ENCODE data around the gene INF2.

The INF2 gene

DNA sequence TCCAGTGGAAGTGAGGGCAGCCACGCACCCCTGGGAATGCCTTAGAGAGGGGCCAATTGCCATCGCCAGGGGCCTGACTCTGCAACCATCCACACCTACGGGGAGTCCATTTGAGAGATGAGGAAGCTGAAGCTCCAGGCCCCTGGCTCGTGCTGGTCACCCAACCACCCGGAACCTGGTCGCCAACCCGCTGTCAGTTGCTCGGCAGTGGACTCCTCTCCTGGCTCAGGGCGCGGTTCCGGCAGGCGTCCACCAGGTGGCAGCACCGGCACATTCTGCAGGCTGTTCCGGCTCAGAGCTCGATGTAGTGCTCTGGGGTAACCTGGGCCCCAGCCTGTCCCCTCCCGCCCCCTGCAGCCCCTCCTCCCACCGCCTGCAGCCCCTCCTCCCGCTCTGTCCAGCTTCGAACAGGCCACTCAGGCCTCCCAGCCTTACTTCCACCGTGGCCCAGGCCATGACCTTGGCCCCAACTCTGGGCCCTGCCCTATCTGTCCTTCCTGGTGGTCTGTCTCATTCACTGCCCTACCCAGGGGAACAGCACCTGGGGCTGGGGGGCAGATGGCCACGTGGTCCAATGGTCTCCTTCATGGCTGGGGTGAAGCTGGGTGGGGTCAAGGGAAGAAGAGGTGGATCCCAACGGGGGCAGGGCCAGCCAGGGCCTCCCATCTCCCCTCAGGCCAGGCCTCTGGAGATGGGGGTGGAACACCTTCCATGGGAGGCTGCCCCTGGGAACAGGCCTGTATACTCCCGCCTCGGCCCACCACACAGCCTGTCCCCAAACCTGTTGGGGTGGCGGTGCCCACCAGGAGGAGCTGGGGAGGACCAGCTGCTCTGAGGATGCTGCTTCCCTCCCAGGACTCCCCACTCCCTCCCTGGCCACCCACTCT lies 79.3 kb downstream of the INF2 start:
- TF ChIP-seq, protein P1, sequence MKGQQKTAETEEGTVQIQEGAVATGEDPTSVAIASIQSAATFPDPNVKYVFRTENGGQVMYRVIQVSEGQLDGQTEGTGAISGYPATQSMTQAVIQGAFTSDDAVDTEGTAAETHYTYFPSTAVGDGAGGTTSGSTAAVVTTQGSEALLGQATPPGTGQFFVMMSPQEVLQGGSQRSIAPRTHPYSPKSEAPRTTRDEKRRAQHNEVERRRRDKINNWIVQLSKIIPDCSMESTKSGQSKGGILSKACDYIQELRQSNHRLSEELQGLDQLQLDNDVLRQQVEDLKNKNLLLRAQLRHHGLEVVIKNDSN (IDR thresholded peaks at IDR 0.05): peak; percentile 49; the same call in 1 of the 2 replicates
- TF ChIP-seq TAF1 (IDR thresholded peaks at IDR 0.05; ENCODE audit: low read depth) (no peak), RAD21 (IDR thresholded peaks at IDR 0.05; ENCODE audit: low read depth) (peak; percentile 86), EGR1 (IDR thresholded peaks at IDR 0.05) (no peak), ZBTB7A (IDR thresholded peaks at IDR 0.05; ENCODE audit: low read depth) (no peak), FOXM1 (IDR thresholded peaks at IDR 0.05; ENCODE audit: borderline replicate concordance, low read depth) (no peak), NFIC (IDR thresholded peaks at IDR 0.05) (no peak), TEAD4 (IDR thresholded peaks at IDR 0.05) (no peak)

- TF ChIP-seq MAX (IDR thresholded peaks at IDR 0.05): no peak
- TF ChIP-seq NFIC (IDR thresholded peaks at IDR 0.05): no peak
- TF ChIP-seq, protein P1 (IDR thresholded peaks at IDR 0.05): no peak
- TF ChIP-seq FOXM1 (IDR thresholded peaks at IDR 0.05; ENCODE audit: borderline replicate concordance, low read depth): no peak
- TF ChIP-seq, protein P2, sequence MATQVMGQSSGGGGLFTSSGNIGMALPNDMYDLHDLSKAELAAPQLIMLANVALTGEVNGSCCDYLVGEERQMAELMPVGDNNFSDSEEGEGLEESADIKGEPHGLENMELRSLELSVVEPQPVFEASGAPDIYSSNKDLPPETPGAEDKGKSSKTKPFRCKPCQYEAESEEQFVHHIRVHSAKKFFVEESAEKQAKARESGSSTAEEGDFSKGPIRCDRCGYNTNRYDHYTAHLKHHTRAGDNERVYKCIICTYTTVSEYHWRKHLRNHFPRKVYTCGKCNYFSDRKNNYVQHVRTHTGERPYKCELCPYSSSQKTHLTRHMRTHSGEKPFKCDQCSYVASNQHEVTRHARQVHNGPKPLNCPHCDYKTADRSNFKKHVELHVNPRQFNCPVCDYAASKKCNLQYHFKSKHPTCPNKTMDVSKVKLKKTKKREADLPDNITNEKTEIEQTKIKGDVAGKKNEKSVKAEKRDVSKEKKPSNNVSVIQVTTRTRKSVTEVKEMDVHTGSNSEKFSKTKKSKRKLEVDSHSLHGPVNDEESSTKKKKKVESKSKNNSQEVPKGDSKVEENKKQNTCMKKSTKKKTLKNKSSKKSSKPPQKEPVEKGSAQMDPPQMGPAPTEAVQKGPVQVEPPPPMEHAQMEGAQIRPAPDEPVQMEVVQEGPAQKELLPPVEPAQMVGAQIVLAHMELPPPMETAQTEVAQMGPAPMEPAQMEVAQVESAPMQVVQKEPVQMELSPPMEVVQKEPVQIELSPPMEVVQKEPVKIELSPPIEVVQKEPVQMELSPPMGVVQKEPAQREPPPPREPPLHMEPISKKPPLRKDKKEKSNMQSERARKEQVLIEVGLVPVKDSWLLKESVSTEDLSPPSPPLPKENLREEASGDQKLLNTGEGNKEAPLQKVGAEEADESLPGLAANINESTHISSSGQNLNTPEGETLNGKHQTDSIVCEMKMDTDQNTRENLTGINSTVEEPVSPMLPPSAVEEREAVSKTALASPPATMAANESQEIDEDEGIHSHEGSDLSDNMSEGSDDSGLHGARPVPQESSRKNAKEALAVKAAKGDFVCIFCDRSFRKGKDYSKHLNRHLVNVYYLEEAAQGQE (IDR thresholded peaks at IDR 0.05; ENCODE audit: low read depth): no peak
- no peak for TF ChIP-seq EP300 (IDR thresholded peaks at IDR 0.05; ENCODE audit: borderline replicate concordance)
Measured at GRCh38 chr14:104769324-104770071, 80.1 kb downstream of the INF2 start.

DNA sequence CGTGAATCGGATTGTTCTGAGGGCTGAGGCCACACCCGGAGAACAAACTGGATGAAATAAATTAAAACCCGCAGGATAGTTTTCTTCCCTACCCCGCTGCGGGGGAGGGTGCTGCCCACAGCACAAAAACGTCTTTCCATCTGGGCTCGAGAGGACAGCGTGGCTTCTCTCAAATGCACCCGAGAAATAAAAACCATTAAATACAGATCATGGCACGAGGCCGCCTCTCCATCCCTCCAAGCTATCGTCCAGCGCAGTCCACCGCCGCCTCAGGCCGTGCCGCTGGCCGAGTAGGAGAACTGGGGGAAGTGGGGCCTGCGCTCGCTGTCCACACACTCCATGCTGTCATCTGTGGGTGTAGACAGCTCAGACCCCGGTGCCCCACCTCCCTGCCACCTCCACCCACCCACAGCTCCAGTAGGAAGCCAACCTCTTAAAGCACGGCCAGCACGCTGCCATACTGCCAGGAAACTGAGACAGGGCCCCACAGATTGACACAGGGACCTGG lies 80.7 kb downstream of the INF2 start:
- TF ChIP-seq EGR1 (IDR thresholded peaks at IDR 0.05) (no peak), FOXM1 (IDR thresholded peaks at IDR 0.05; ENCODE audit: borderline replicate concordance, low read depth) (no peak), TAF1 (IDR thresholded peaks at IDR 0.05; ENCODE audit: low read depth) (no peak), CEBPB (IDR thresholded peaks at IDR 0.05) (no peak), TCF12 (IDR thresholded peaks at IDR 0.05; ENCODE audit: low read depth) (no peak), CREB1 (IDR thresholded peaks at IDR 0.05; ENCODE audit: low read depth) (no peak), YY1 (IDR thresholded peaks at IDR 0.05; ENCODE audit: low read depth) (no peak), EP300 (IDR thresholded peaks at IDR 0.05; ENCODE audit: borderline replicate concordance) (no peak), MAX (IDR thresholded peaks at IDR 0.05) (no peak), TEAD4 (IDR thresholded peaks at IDR 0.05) (no peak)
- TF ChIP-seq, protein P2 (IDR thresholded peaks at IDR 0.05; ENCODE audit: low read depth): no peak
- TF ChIP-seq, protein P1 (IDR thresholded peaks at IDR 0.05): no peak

DNA sequence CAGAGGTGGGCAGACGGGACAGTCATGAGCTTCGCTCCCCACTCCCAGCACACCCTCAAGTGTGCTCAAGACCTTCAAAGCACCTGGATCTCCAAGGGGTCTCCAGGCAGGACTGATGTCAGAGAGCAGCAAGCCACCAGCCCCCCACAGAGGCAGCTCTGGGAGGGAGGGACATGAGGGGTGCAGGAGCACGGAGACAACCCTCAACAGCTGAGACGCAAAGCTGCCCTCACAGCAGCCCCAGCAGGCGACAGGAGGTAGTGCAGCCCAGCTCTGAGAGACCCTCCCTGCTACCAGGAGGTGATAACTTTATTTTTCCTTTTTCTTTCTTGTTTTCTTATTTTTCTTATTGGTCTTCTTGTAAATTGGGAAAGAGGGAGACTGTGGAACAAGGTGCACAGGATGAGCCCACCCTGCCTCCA lies 81.4 kb downstream of the INF2 start:
- no peak for TF ChIP-seq NFIC (IDR thresholded peaks at IDR 0.05)
- TF ChIP-seq TAF1 (IDR thresholded peaks at IDR 0.05; ENCODE audit: low read depth): no peak
- no peak for TF ChIP-seq MAX (IDR thresholded peaks at IDR 0.05)
- TF ChIP-seq, protein P1 (IDR thresholded peaks at IDR 0.05): no peak
- no peak for TF ChIP-seq EP300 (IDR thresholded peaks at IDR 0.05; ENCODE audit: borderline replicate concordance)
- no peak for TF ChIP-seq ZBTB7A (IDR thresholded peaks at IDR 0.05; ENCODE audit: low read depth)
- no peak for TF ChIP-seq TCF12 (IDR thresholded peaks at IDR 0.05; ENCODE audit: low read depth)
- TF ChIP-seq TEAD4 (IDR thresholded peaks at IDR 0.05): no peak
- TF ChIP-seq, protein P2 (IDR thresholded peaks at IDR 0.05; ENCODE audit: low read depth): no peak
- no peak for TF ChIP-seq CREB1 (IDR thresholded peaks at IDR 0.05; ENCODE audit: low read depth)

Measured in Ishikawa (cell line).